GM23338 (cell line): ENCODE data around the gene SELENOV. TPM values are rescaled to one million over a fixed set of nuclear protein-coding genes. Genes with fewer than 3 reads are reported as not detected.

Experiments used
- ATAC-seq: fragments of 200-7000 bp; cut with Tn5 transposase; 3 replicates; pipeline ENCODE4 v1.9.1; 2020
- DNase-seq: peaks from one replicate; pipeline ENCODE4 v3.0.0-alpha.2; 2015; ENCODE audit warnings: low spot score
- H2AFZ ChIP-seq: fragments of 200-600 bp; sonication (generic); 2 replicates; pipeline ENCODE4 v1.8.0; 2016; ENCODE audit warnings: antibody characterized with exemption, mild to moderate bottlenecking, moderate library complexity
- H3F3A ChIP-seq: fragments of 200-600 bp; sonication (generic); replicated peaks from 2 replicates; pipeline ENCODE4 v1.8.0; 2017; ENCODE audit warnings: antibody characterized with exemption, mixed run types, low read depth
- H3K27ac ChIP-seq: fragments of 200-600 bp; sonication (generic); 2 replicates; pipeline ENCODE4 v1.6.1; 2016; ENCODE audit warnings: low read depth
- H3K27me3 ChIP-seq: fragments of 200-600 bp; sonication (generic); 2 replicates; pipeline ENCODE4 v1.8.0; 2016; ENCODE audit warnings: mild to moderate bottlenecking, mixed run types, moderate library complexity; ENCODE audit not compliant: insufficient read depth
- H3K36me3 ChIP-seq: fragments of 200-600 bp; sonication (generic); 2 replicates; pipeline ENCODE4 v1.8.0; 2016; ENCODE audit warnings: mild to moderate bottlenecking; ENCODE audit not compliant: insufficient read depth
- H3K4me1 ChIP-seq: fragments of 200-600 bp; sonication (generic); 2 replicates; pipeline ENCODE4 v1.8.0; 2016; ENCODE audit warnings: mild to moderate bottlenecking, moderate library complexity; ENCODE audit not compliant: insufficient read depth
- H3K4me2 ChIP-seq: fragments of 200-600 bp; sonication (generic); 2 replicates; pipeline ENCODE4 v1.7.1; 2017; ENCODE audit warnings: mixed run types
- H3K4me3 ChIP-seq: fragments of 200-600 bp; sonication (generic); 2 replicates; pipeline ENCODE4 v1.6.1; 2016; ENCODE audit warnings: mixed run types
- H3K79me2 ChIP-seq: fragments of 200-600 bp; sonication (generic); replicated peaks from 2 replicates; pipeline ENCODE4 v1.8.0; 2017; ENCODE audit warnings: mild to moderate bottlenecking; ENCODE audit not compliant: insufficient read depth
- H3K9me2 ChIP-seq: fragments of 200-600 bp; sonication (generic); 2 replicates; pipeline ENCODE4 v1.8.0; 2017; ENCODE audit not compliant: insufficient read depth
- H4K20me1 ChIP-seq: fragments of 200-600 bp; sonication (generic); replicated peaks from 2 replicates; pipeline ENCODE4 v1.8.0; 2017; ENCODE audit warnings: mild to moderate bottlenecking; ENCODE audit not compliant: insufficient read depth
- H3K27ac Mint-ChIP-seq: 2 replicates; pipeline ENCODE4 v1.8.0; 2020; ENCODE audit warnings: inconsistent platforms, mild to moderate bottlenecking, moderate library complexity, mixed read lengths
- H3K27me3 Mint-ChIP-seq: 3 replicates; pipeline ENCODE4 v1.8.0; 2022; ENCODE audit warnings: low read depth, mild to moderate bottlenecking, moderate library complexity, mixed read lengths, inconsistent platforms; ENCODE audit not compliant: insufficient read depth, poor library complexity
- H3K36me3 Mint-ChIP-seq: 3 replicates; pipeline ENCODE4 v1.8.0; 2021; ENCODE audit warnings: low read depth, mild to moderate bottlenecking, inconsistent platforms, moderate library complexity, mixed read lengths
- H3K4me1 Mint-ChIP-seq: 3 replicates; pipeline ENCODE4 v1.8.0; 2020; ENCODE audit warnings: mild to moderate bottlenecking, inconsistent platforms, mixed read lengths
- H3K4me3 Mint-ChIP-seq: 3 replicates; pipeline ENCODE4 v1.8.0; 2021; ENCODE audit warnings: moderate library complexity, mild to moderate bottlenecking, inconsistent platforms, mixed read lengths
- H3K9me3 Mint-ChIP-seq: 3 replicates; pipeline ENCODE4 v1.8.0; 2020; ENCODE audit warnings: moderate library complexity, mild to moderate bottlenecking, inconsistent platforms, mixed read lengths
- CREB1 ChIP-seq: fragments of 250-450 bp; sonication (Bioruptor Pico); IDR thresholded peaks from 2 replicates; pipeline ENCODE4 v1.5.0; 2020; ENCODE audit warnings: low read depth, mild to moderate bottlenecking, moderate library complexity
- CTCF ChIP-seq, 2 experiments: fragments of 200-600 bp in 1 of 2; sonication (generic) in 1 of 2; conservative IDR thresholded peaks; 2 replicates each; pipeline versions ENCODE4 v1.5.1 to v1.6.1; 2016 to 2017; ENCODE audit warnings: antibody characterized with exemption in 2 of 2, low read depth in 2 of 2, mild to moderate bottlenecking in 2 of 2, moderate library complexity in 1 of 2
- ETS1 ChIP-seq: IDR thresholded peaks from 2 replicates; pipeline ENCODE4 v1.6.1; 2016; ENCODE audit warnings: antibody characterized with exemption
- EZH2 ChIP-seq: fragments of 200-600 bp; sonication (generic); IDR thresholded peaks from one replicate; pipeline ENCODE4 v1.8.0; 2017; ENCODE audit warnings: antibody characterized with exemption, mild to moderate bottlenecking, low read depth; ENCODE audit not compliant: unreplicated experiment
- EZH2phosphoT487 ChIP-seq: fragments of 200-600 bp; sonication (generic); IDR thresholded peaks from one replicate; pipeline ENCODE4 v1.8.1; 2018; ENCODE audit warnings: antibody characterized with exemption; ENCODE audit not compliant: unreplicated experiment
- JUNB ChIP-seq: IDR thresholded peaks from one replicate; pipeline ENCODE4 v1.6.1; 2016; ENCODE audit warnings: antibody characterized with exemption; ENCODE audit not compliant: unreplicated experiment
- NANOG ChIP-seq: IDR thresholded peaks from 2 replicates; pipeline ENCODE4 v1.6.1; 2016; ENCODE audit warnings: antibody characterized with exemption, borderline replicate concordance
- POLR2AphosphoS5 ChIP-seq: IDR thresholded peaks from 2 replicates; pipeline ENCODE4 v1.6.1; 2016; ENCODE audit warnings: antibody characterized with exemption, low read depth
- REST ChIP-seq: IDR thresholded peaks from one replicate; pipeline ENCODE4 v1.6.1; 2018; ENCODE audit warnings: antibody characterized with exemption; ENCODE audit not compliant: unreplicated experiment
- STAT1 ChIP-seq: IDR thresholded peaks from one replicate; pipeline ENCODE4 v1.6.1; 2016; ENCODE audit warnings: antibody characterized with exemption; ENCODE audit not compliant: unreplicated experiment
- ZNF114 ChIP-seq: fragments of 250-450 bp; sonication (Bioruptor Pico); IDR thresholded peaks from 2 replicates; pipeline ENCODE4 v1.5.0; 2020; ENCODE audit warnings: mild to moderate bottlenecking, moderate library complexity
- ZNF331 ChIP-seq: fragments of 250-450 bp; sonication (Bioruptor Pico); IDR thresholded peaks from 2 replicates; pipeline ENCODE4 v1.5.0; 2020; ENCODE audit warnings: low read depth, mild to moderate bottlenecking, moderate library complexity
- ZNF462 ChIP-seq: fragments of 250-450 bp; sonication (Bioruptor Pico); IDR thresholded peaks from 2 replicates; pipeline ENCODE4 v1.5.0; 2020; ENCODE audit warnings: mild to moderate bottlenecking, moderate library complexity
- polyA plus RNA-seq: library from polyadenylated mRNA; unstranded; fragments of >200 nt; fragmentation: Nextera tagmentation; extraction: Ambion mirVana; gene quantifications from 2 replicates; pipeline ENCODE4 v1.2.1, GENCODE V29; 2016
- total RNA-seq: library from RNA; depleted of rRNA; stranded (reverse); fragments of >200 nt; shearing (Covaris generic); gene quantifications from 2 replicates; pipeline ENCODE4 v1.2.3, GENCODE V29; 2014

Gene SELENOV
- total and polyA plus RNA-seq, 2 experiments from 2014 or later, result 8.0 to 8.7 TPM

GRCh38 chr19:39479916-39480315 is 35.0 kb upstream of the SELENOV start:
- peak overlapping the region; percentile 76 for H3K4me2 ChIP-seq
- TF ChIP-seq JUNB, result no peak
- no peak for TF ChIP-seq REST
- TF ChIP-seq CTCF (conservative IDR thresholded peaks at IDR 0.05; ENCODE audit: low read depth in 2 of 2), result no peak
- no peak for TF ChIP-seq POLR2AphosphoS5
- TF ChIP-seq EZH2phosphoT487, result no peak
- TF ChIP-seq CREB1 (CRISPR knock-in tag), result no peak
- no peak for TF ChIP-seq ZNF331 (CRISPR knock-in tag)
- TF ChIP-seq EZH2, result no peak
- no peak for TF ChIP-seq NANOG
- TF ChIP-seq ZNF462 (CRISPR knock-in tag), result no peak
- TF ChIP-seq ETS1, result no peak
- no peak for TF ChIP-seq ZNF114
- no peak for TF ChIP-seq STAT1
- H3K4me1 ChIP-seq, result peaks cover 12% of the 10 kb centered on the region
- H4K20me1 ChIP-seq, result peaks cover 5% of the 10 kb centered on the region
- peaks cover 12% of the 10 kb centered on the region; the same call in 1 of the 2 replicates for H3K36me3 ChIP-seq
- DNase-seq (no peak), ATAC-seq (no peak)
- peaks cover 26% of the 10 kb centered on the region for H3K79me2 ChIP-seq
- Mint-ChIP-seq H3K27ac (peak overlapping the region; percentile 98), H3K4me3 (peak overlapping the region; percentile 96), H3K27me3 (peaks cover 10% of the 10 kb centered on the region), H3K36me3 (peaks cover 52% of the 10 kb centered on the region), H3K4me1 (peaks cover 20% of the 10 kb centered on the region), H3K9me3 (no peaks in the 10 kb centered on the region)
- peak overlapping the region; percentile 44; the same call in 1 of the 2 replicates for H2AFZ ChIP-seq
- H3F3A ChIP-seq, result peaks cover 23% of the 10 kb centered on the region
- no peaks in the 10 kb centered on the region for H3K27me3 ChIP-seq
- H3K9me2 ChIP-seq, result no peaks in the 10 kb centered on the region
- peak overlapping the region; percentile 98 for H3K4me3 ChIP-seq
- peak overlapping the region; percentile 82 for H3K27ac ChIP-seq
